Smooth muscle cell (in vitro differentiated cells): ENCODE data around the gene DGCR2. TPM values are rescaled to one million over a fixed set of nuclear protein-coding genes. Genes with fewer than 3 reads are reported as not detected.
"Not testable (repeated sequence)": the region's sequence is repeated elsewhere in the genome, so short reads cannot be mapped to it uniquely, and the experiment has no call there.

Experiments used
- DNase-seq: peaks from one replicate; lab custom pipeline; 2025; ENCODE audit not compliant: unreplicated experiment; lab: John Stamatoyannopoulos, UW
- H2AFZ ChIP-seq: fragments of 200-600 bp; sonication (generic); 2 replicates; pipeline ENCODE4 v1.6.0; 2016; ENCODE audit warnings: antibody characterized with exemption, low read depth, mild to moderate bottlenecking
- H3F3A ChIP-seq: fragments of 200-600 bp; sonication (generic); 2 replicates; pipeline ENCODE4 v1.6.0; 2017; ENCODE audit warnings: antibody characterized with exemption, low read depth
- H3K27ac ChIP-seq: fragments of 200-600 bp; sonication (generic); 2 replicates; pipeline ENCODE4 v1.5.1; 2016; ENCODE audit warnings: low read depth, mild to moderate bottlenecking
- H3K27me3 ChIP-seq: fragments of 200-600 bp; sonication (generic); 2 replicates; pipeline ENCODE4 v1.6.1; 2016; ENCODE audit warnings: low read depth, mild to moderate bottlenecking
- H3K36me3 ChIP-seq: fragments of 200-600 bp; sonication (generic); 2 replicates; pipeline ENCODE4 v1.5.1; 2016; ENCODE audit warnings: low read depth
- H3K4me1 ChIP-seq: fragments of 200-600 bp; sonication (generic); 2 replicates; pipeline ENCODE4 v1.5.1; 2016; ENCODE audit warnings: low read depth
- H3K4me2 ChIP-seq: fragments of 200-600 bp; sonication (generic); 2 replicates; pipeline ENCODE4 v1.6.0; 2016; ENCODE audit warnings: mild to moderate bottlenecking
- H3K4me3 ChIP-seq: fragments of 200-600 bp; sonication (generic); 2 replicates; pipeline ENCODE4 v1.5.1; 2016; ENCODE audit warnings: mild to moderate bottlenecking
- H3K79me2 ChIP-seq: fragments of 200-600 bp; sonication (generic); 2 replicates; pipeline ENCODE4 v1.6.0; 2016; ENCODE audit warnings: low read depth, mild to moderate bottlenecking
- H3K9ac ChIP-seq: fragments of 200-600 bp; sonication (generic); 2 replicates; pipeline ENCODE4 v1.6.0; 2016; ENCODE audit warnings: low read depth
- H3K9me3 ChIP-seq: fragments of 200-600 bp; sonication (generic); replicated peaks from 2 replicates; pipeline ENCODE4 v1.5.1; 2016; ENCODE audit warnings: low read depth
- H4K20me1 ChIP-seq: fragments of 200-600 bp; sonication (generic); 2 replicates; pipeline ENCODE4 v1.6.0; 2016; ENCODE audit warnings: low read depth
- CTCF ChIP-seq: fragments of 200-600 bp; sonication (generic); IDR thresholded peaks from 2 replicates; pipeline ENCODE4 v1.5.1; 2017; ENCODE audit warnings: borderline replicate concordance, mild to moderate bottlenecking, antibody characterized with exemption; ENCODE audit not compliant: insufficient read depth, poor library complexity, severe bottlenecking
- WGBS: methylation state at CpG from one replicate; pipeline ENCODE4 v1.1.7; 2016; ENCODE audit warnings: low lambda C conversion rate; 5-methylcytosine and 5-hydroxymethylcytosine counted together
- polyA plus RNA-seq: library from polyadenylated mRNA; unstranded; fragments of >200 nt; fragmentation: Nextera tagmentation; extraction: Ambion mirVana; gene quantifications from 2 replicates; pipeline ENCODE4 v1.2.1, GENCODE V29; 2016
- total RNA-seq: library from RNA; depleted of rRNA; stranded (reverse); fragments of >200 nt; gene quantifications from 2 replicates; pipeline ENCODE4 v1.2.3, GENCODE V29; 2014

The DGCR2 gene
- total and polyA plus RNA-seq, 2 experiments from 2014 or later = 46.7 to 53.2 TPM

- no peak for TF ChIP-seq CTCF
- H3K9ac ChIP-seq = no peak overlapping the region
- whole genome bisulfite sequencing = 89% methylated on average over 4 of the region's 4 CpGs
- H2AFZ ChIP-seq = no peak overlapping the region
- no peaks in the 10 kb centered on the region for H3K79me2 ChIP-seq
- H3K9me3 ChIP-seq = no peaks in the 10 kb centered on the region
- H3K4me2 ChIP-seq = no peak overlapping the region
- no peak overlapping the region for H3K4me3 ChIP-seq
- no peaks in the 10 kb centered on the region for H3K4me1 ChIP-seq
- H3K36me3 ChIP-seq = no peaks in the 10 kb centered on the region
- no peak for DNase-seq
- H3F3A ChIP-seq = no peaks in the 10 kb centered on the region
- H3K27me3 ChIP-seq = peaks cover 4% of the 10 kb centered on the region
- H4K20me1 ChIP-seq = peaks cover 23% of the 10 kb centered on the region
- no peak overlapping the region for H3K27ac ChIP-seq
Measured at GRCh38 chr22:19036229-19036522, 86.0 kb downstream of the DGCR2 start.

- Histone ChIP-seq H3K27ac (no peak overlapping the region), H3K4me1 (no peaks in the 10 kb centered on the region), H3K4me3 (no peak overlapping the region), H3F3A (no peaks in the 10 kb centered on the region), H3K36me3 (no peaks in the 10 kb centered on the region), H3K4me2 (no peak overlapping the region), H3K9me3 (no peaks in the 10 kb centered on the region), H3K79me2 (no peaks in the 10 kb centered on the region), H2AFZ (no peak overlapping the region), H3K27me3 (peaks cover 7% of the 10 kb centered on the region), H3K9ac (no peak overlapping the region), H4K20me1 (peaks cover 23% of the 10 kb centered on the region)
- WGBS = 63% methylated on average over 14 of the region's 14 CpGs
- TF ChIP-seq CTCF = no peak
- DNase-seq = no peak
Measured at GRCh38 chr22:19035474-19036228, 86.6 kb downstream of the DGCR2 start.

GRCh38 chr22:19035126-19035473 is 87.1 kb downstream of the DGCR2 start:
- 49% methylated on average over 6 of the region's 6 CpGs for WGBS
- not testable (repeated sequence) for DNase-seq

GRCh38 chr22:19034724-19035120 is 87.5 kb downstream of the DGCR2 start:
- DNase-seq, H3K4me1 ChIP-seq, H2AFZ ChIP-seq, H3K36me3 ChIP-seq, H3K9me3 ChIP-seq, H3F3A ChIP-seq, H3K79me2 ChIP-seq, H3K27ac ChIP-seq, H3K4me3 ChIP-seq, H3K9ac ChIP-seq, H3K4me2 ChIP-seq: not testable (repeated sequence)
- Histone ChIP-seq H4K20me1 (peaks cover 23% of the 10 kb centered on the region), H3K27me3 (peaks cover 14% of the 10 kb centered on the region)
- WGBS = 88% methylated on average over 8 of the region's 12 CpGs

More at GRCh38 chr22:19035126-19035473, 87.1 kb downstream of the DGCR2 start:
- Histone ChIP-seq H4K20me1 (peaks cover 23% of the 10 kb centered on the region), H3K27me3 (peaks cover 13% of the 10 kb centered on the region)
- not testable (repeated sequence) for H3K79me2 ChIP-seq, H2AFZ ChIP-seq, H3F3A ChIP-seq, H3K36me3 ChIP-seq, H3K4me1 ChIP-seq, H3K9me3 ChIP-seq, H3K27ac ChIP-seq, H3K4me2 ChIP-seq, H3K9ac ChIP-seq, H3K4me3 ChIP-seq

- H3K4me3 ChIP-seq, H3K79me2 ChIP-seq, H3K9me3 ChIP-seq, DNase-seq, H3K36me3 ChIP-seq, H3F3A ChIP-seq, H3K9ac ChIP-seq, H3K27ac ChIP-seq, H3K4me2 ChIP-seq, H3K4me1 ChIP-seq, H2AFZ ChIP-seq: not testable (repeated sequence)
- Histone ChIP-seq H3K27me3 (peaks cover 19% of the 10 kb centered on the region), H4K20me1 (peaks cover 23% of the 10 kb centered on the region)
- 94% methylated on average over 5 of the region's 6 CpGs for WGBS
Measured at GRCh38 chr22:19034031-19034723, 88.0 kb downstream of the DGCR2 start.

- WGBS = 74% methylated on average over 5 of the region's 5 CpGs
- H4K20me1 ChIP-seq = peaks cover 23% of the 10 kb centered on the region
- not testable (repeated sequence) for DNase-seq
Measured at GRCh38 chr22:19033568-19033905, 88.7 kb downstream of the DGCR2 start.

More at GRCh38 chr22:19033568-19033905, 88.7 kb downstream of the DGCR2 start:
- not testable (repeated sequence) for H3K27ac ChIP-seq, H3K36me3 ChIP-seq, H3K79me2 ChIP-seq, H3K4me3 ChIP-seq, H3F3A ChIP-seq, H3K4me1 ChIP-seq, H3K4me2 ChIP-seq, H2AFZ ChIP-seq, H3K9me3 ChIP-seq, H3K9ac ChIP-seq
- H3K27me3 ChIP-seq = peaks cover 25% of the 10 kb centered on the region
